HCT116 (cell line): ENCODE results near the gene MARCHF3.

Experiments used
- CEBPB ChIP-seq: IDR thresholded peaks from 2 replicates; pipeline ENCODE4 v1.6.1; 2012; ENCODE audit warnings: low read depth
- ELF1 ChIP-seq: IDR thresholded peaks from 2 replicates; pipeline ENCODE4 v1.6.1; 2012; ENCODE audit warnings: low read depth, borderline replicate concordance
- EZH2 ChIP-seq: fragments of 200-600 bp; sonication (generic); IDR thresholded peaks from 2 replicates; pipeline ENCODE4 v1.6.1; 2017; ENCODE audit warnings: antibody characterized with exemption, mixed run types
- EZH2phosphoT487 ChIP-seq: fragments of 200-600 bp; IDR thresholded peaks from 2 replicates; pipeline ENCODE4 v1.6.1; 2018; ENCODE audit warnings: antibody characterized with exemption, borderline replicate concordance
- JUND ChIP-seq: IDR thresholded peaks from 2 replicates; pipeline ENCODE4 v1.6.1; 2012
- POLR2A ChIP-seq: IDR thresholded peaks from 2 replicates; pipeline ENCODE4 v1.7.0; 2011; ENCODE audit warnings: borderline replicate concordance; ENCODE audit not compliant: insufficient read depth, insufficient read length; ENCODE audit errors: extremely low read depth
- POLR2AphosphoS5 ChIP-seq: IDR thresholded peaks from 2 replicates; pipeline ENCODE4 v1.6.1; 2011; ENCODE audit warnings: mild to moderate bottlenecking, low read depth, low read length, moderate library complexity
- RAD21 ChIP-seq: IDR thresholded peaks from 2 replicates; pipeline ENCODE4 v1.6.1; 2012; ENCODE audit warnings: low read depth, mild to moderate bottlenecking
- YY1 ChIP-seq: IDR thresholded peaks from 2 replicates; pipeline ENCODE4 v1.6.1; 2011; ENCODE audit warnings: low read length, low read depth, moderate library complexity, mild to moderate bottlenecking; ENCODE audit not compliant: insufficient replicate concordance; ENCODE audit errors: extremely low read depth
- TF ChIP-seq, protein P1 (sequence below), 3 experiments: fragments of 200-600 bp in 1 of 3; sonication (generic) in 1 of 3; IDR thresholded peaks in 2 of 3; conservative IDR thresholded peaks in 1 of 3; 2 replicates each; pipeline ENCODE4 v1.5.1; 2012 to 2017; ENCODE audit warnings: low read depth in 2 of 3, low read length in 2 of 3, antibody characterized with exemption in 1 of 3, borderline replicate concordance in 1 of 3, control low read depth in 1 of 3, mild to moderate bottlenecking in 1 of 3, mixed read lengths in 1 of 3, mixed run types in 1 of 3, moderate library complexity in 1 of 3; ENCODE audit not compliant: insufficient read depth in 1 of 3
- TF ChIP-seq, protein P2 (sequence below): IDR thresholded peaks from 2 replicates; pipeline ENCODE4 v1.6.1; 2012; ENCODE audit warnings: low read depth

DNA sequence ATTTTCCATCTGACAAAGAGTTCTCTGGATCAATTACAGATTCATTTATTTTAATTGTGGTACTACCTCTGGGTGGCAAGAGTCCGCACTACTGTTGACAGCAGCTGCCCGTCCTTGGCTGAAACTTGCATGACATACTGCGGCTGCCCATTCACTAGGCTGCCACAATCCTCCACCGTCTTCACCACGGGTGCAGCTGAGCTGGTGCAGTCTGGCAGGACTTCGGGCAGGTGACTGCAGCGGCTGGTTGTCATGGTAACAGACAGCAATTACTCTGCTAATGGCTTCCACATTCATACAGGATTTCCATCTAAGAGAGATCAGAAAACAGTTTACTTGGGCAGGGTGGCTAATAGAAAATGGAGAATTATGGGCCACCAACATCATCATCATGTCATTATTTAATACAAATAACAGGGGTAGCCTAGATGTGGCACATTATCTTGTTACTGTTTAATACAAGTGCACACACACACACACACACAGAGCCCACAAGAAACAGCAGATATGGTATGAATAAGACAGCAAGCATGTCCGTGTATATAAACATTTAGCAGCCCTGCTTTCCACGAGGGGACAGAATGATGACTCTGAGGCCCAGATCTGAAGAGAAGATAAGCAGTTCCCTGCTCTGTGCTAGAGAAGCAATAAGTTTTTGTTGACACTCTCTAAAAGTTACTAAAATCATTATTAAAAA is 112.3 kb downstream of the MARCHF3 start:
- TF ChIP-seq JUND (no peak), POLR2A (no peak), POLR2AphosphoS5 (no peak), RAD21 (no peak), EZH2 (no peak), EZH2phosphoT487 (no peak), YY1 (no peak), CEBPB (no peak), ELF1 (no peak)
- TF ChIP-seq, protein P1, sequence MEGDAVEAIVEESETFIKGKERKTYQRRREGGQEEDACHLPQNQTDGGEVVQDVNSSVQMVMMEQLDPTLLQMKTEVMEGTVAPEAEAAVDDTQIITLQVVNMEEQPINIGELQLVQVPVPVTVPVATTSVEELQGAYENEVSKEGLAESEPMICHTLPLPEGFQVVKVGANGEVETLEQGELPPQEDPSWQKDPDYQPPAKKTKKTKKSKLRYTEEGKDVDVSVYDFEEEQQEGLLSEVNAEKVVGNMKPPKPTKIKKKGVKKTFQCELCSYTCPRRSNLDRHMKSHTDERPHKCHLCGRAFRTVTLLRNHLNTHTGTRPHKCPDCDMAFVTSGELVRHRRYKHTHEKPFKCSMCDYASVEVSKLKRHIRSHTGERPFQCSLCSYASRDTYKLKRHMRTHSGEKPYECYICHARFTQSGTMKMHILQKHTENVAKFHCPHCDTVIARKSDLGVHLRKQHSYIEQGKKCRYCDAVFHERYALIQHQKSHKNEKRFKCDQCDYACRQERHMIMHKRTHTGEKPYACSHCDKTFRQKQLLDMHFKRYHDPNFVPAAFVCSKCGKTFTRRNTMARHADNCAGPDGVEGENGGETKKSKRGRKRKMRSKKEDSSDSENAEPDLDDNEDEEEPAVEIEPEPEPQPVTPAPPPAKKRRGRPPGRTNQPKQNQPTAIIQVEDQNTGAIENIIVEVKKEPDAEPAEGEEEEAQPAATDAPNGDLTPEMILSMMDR (IDR thresholded peaks at IDR 0.05 in 2 of 3, conservative IDR thresholded peaks at IDR 0.05 in 1 of 3; ENCODE audit: borderline replicate concordance in 1 of 3, insufficient read depth in 1 of 3, low read depth in 2 of 3, low read length in 2 of 3), result no peak
- TF ChIP-seq, protein P2, sequence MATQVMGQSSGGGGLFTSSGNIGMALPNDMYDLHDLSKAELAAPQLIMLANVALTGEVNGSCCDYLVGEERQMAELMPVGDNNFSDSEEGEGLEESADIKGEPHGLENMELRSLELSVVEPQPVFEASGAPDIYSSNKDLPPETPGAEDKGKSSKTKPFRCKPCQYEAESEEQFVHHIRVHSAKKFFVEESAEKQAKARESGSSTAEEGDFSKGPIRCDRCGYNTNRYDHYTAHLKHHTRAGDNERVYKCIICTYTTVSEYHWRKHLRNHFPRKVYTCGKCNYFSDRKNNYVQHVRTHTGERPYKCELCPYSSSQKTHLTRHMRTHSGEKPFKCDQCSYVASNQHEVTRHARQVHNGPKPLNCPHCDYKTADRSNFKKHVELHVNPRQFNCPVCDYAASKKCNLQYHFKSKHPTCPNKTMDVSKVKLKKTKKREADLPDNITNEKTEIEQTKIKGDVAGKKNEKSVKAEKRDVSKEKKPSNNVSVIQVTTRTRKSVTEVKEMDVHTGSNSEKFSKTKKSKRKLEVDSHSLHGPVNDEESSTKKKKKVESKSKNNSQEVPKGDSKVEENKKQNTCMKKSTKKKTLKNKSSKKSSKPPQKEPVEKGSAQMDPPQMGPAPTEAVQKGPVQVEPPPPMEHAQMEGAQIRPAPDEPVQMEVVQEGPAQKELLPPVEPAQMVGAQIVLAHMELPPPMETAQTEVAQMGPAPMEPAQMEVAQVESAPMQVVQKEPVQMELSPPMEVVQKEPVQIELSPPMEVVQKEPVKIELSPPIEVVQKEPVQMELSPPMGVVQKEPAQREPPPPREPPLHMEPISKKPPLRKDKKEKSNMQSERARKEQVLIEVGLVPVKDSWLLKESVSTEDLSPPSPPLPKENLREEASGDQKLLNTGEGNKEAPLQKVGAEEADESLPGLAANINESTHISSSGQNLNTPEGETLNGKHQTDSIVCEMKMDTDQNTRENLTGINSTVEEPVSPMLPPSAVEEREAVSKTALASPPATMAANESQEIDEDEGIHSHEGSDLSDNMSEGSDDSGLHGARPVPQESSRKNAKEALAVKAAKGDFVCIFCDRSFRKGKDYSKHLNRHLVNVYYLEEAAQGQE, result no peak
